HG03457 (cell line): ENCODE data around the gene EFNB2.

ENCODE experiments used
- ATAC-seq: cut with Tn5 transposase; IDR thresholded peaks from one replicate; pipeline ENCODE4 v1.9.1; 2021; ENCODE audit warnings: moderate number of reproducible peaks; ENCODE audit not compliant: unreplicated experiment

The EFNB2 gene

DNA sequence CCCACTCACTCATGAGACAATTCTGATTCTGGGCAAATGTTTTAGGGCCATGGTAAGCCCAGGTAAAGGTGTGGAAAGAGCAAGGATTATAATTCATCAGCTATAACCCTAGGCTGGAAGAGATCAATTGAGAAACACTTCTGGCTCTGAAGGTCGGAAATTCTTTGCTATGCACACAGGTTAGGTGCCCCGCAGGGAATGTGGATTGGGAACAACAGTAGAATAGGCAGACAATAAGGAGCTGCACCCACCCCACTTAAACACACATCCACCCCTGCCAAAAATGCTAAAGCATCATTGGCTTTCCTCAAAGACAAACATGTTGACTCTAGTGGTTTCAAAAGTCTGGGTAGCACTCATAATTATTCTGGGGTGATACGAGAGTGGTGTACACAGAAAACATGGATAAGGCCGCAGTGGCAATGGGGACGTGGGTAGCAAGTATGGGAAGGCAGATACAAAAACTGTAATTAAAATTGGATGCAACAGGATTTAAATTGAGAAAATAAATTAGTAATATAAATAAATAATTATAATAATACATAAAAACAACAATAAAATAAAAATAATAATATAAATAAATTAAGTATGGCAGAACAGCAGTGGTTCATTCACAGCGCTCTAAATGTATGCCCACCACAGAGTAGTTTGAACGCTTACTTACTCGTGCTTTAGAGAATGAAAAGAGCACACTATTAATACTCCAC, 8.6 kb downstream of the EFNB2 start:
- ATAC-seq = no peak

DNA sequence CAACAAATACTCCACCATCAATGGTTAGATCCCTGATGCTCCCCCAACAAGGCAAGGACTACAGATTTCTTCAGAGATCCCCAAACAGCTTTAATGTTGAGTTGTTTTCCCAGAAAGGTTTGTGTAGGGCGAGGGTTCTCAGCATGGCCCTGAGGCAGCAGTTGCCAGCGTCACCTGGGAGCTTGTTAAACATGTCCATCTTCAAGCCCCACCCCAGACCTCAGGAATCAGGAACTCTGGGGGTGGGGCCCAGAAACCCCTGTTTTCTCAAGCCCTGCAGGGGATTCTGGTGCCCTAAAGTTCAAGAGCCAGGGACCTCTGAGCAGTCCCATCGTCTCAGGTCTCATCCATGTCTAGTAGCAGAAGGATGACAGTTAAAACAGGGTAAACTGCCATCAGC, 9.6 kb downstream of the EFNB2 start:
- ATAC-seq = no peak

DNA sequence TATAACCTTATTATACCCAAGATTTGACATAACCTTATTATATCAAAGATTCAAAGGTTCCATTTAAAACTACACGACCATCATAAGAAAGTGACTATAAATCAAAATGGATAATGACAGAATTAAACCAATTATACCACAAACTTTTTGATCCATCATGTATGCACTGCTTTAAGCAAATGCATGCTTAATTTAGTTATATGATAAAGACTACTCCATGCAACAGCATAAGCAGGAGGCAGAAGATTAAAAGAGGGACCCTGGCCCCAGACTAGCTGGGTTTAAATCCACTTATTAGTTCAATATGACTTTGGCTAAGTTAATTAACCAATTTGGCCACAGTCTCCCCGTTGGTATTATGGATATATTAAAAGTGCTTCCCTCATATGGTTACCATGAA, 11.4 kb downstream of the EFNB2 start:
- no peak for ATAC-seq

DNA sequence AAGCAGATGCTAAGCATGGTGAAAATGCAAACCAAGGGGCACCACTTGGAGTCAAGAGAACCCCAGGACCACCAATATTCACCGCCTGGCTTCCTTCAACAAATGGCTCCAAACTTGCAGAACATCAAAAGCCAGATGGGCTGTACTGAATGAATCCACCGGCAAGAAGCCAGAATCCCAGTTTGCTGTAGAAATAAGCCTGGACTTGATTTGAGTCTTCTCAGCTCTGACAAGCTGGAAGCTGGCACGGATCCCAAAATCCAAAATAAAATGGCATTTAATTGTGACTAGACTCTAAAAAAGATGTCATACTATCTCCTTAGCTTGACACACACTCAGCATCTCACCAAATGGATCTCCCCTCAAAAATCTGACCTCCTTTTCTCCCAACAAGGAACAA, 11.9 kb downstream of the EFNB2 start:
- no peak for ATAC-seq

DNA sequence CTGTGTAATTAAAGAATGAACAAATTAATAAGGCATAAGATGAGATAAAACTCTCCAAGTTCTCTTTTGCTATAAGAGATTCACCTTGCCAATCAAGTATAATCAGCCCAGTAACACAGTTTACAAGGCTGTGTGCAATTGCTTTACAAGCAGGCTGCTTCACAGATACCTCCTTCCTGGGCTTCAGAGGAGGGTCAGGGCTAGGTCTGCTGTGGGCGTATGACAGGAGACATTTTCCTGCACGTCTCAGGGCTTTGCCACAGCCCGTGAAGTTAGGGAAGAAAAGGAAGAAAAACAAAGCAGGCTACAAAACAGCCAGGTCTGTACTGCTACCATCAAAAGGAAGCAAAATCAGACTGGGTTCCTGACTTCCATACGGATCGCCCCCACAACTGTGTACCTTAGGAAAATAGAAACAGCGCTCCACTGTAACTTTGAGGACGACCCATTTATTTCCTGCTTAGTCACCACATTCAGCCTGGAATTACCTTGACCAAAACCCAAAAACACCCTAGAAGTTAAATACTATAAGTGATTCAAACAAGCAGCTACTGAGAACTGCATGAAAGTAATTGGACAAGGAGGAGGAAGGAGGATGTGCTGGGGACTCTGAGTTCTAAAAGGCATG, 12.4 kb downstream of the EFNB2 start:
- ATAC-seq = no peak

DNA sequence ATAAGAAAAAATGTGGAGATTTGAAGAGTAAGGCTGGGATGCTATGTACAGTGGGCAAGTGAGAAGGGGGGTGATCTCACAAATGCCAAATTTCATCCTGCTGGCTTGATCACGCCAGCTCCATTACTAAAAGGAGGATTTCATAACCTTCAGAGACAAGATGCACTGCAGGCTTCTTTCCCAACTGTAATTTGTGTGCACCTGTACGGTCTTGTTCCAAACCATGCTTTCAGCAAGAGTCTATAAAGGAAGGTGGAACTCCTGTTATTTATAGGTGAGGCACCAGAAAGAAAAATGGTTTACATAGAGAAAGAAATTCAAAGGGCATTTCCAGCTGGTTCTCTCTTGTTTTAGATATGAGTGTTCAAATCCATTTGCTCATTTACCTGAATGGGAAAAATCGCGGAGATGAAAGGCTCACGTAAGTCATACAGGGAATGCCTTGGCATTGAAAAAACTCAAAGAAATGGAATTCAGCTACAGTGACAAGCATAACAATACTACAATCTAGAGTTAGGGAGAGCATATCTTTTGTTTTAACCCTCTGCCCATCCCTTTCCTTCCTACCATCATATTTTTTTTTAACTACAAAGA, 13.3 kb downstream of the EFNB2 start:
- ATAC-seq = no peak

DNA sequence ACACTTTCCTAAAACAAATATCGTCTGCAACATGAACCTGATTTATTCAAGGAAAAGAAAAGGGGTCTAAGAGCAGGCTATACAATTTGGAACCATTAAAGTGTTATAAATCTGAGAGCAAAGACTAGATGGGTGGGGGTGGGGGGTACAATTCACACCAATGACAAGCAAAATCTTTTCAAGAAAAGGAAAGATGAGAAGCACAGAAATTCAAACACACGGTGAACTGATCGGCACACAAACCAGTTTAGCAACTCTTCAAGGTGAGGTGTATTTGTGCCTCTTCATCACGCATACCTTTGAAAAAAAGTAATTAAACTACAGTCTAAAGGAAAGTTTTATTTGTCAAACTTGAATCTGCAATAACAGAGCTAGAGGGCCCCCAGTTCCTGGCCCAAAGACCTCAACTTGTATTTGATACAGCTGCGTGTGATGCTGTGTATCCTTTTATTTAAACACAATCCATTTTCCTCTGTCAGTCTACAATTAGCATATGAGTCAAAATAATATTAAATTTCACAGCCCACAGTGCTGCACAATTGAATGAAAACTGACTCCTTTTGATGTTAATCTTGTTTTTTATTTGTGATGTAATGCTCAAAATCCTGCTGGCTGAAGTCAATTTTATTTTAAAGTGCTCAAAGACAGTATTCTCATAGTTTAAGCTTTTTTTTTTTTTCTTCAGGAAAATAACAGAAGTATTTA, 14.2 kb downstream of the EFNB2 start:
- no peak for ATAC-seq

DNA sequence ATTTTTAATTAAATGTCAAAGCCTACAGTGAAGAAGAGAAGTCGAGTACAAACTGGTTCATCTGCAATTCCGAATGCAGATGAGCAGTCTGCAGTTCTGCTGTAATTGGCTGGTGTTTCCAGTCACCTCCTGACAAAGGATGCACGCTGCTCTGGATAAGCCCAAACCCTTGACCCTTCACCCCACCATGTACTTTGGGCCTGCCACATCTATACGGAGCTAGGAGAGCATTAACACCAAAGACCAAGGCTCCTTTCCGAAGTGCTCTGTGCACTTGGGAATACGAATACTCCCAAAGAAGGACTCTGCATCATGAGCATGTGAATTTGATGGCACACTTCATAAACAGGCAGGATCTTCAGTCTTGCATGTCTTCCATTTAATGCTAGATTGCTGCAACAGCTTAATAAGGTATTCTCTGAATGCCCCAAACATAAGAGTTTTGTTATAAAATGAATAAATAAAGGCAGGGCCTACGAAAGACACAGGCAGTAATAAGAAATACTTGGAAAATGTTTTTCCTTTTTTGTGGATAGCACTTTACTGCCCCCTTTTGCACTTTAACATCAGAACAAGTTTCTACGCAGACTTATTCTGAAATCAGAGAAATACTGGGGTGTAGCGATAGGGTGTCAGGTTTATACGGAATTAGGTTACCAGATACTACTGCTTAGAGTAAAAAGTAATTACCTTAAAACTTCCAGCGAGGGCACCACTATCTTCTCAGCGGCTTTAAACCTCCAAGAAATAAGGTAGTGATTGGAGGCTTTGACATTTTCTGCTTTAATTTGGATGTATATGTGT, 15.0 kb downstream of the EFNB2 start:
- ATAC-seq = no peak

DNA sequence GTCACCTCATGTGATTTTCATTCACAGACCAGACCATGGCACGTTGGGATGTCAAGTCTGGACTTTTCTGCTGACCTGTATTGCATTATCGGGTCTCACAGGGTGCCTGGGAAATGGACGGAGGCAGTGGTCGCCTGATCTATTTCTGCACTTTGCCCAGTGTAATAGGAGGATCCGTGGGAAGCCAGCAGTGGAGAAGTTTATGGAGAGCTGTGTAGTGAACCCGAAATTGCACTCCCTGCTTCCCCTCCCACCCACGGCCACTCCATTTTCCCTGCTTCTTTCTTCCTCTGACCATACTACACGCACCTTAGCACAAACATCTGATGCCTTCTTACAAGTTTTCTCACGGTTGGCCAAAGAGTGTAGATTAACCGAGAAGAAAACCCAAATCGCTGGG, 16.9 kb downstream of the EFNB2 start:
- ATAC-seq = no peak

DNA sequence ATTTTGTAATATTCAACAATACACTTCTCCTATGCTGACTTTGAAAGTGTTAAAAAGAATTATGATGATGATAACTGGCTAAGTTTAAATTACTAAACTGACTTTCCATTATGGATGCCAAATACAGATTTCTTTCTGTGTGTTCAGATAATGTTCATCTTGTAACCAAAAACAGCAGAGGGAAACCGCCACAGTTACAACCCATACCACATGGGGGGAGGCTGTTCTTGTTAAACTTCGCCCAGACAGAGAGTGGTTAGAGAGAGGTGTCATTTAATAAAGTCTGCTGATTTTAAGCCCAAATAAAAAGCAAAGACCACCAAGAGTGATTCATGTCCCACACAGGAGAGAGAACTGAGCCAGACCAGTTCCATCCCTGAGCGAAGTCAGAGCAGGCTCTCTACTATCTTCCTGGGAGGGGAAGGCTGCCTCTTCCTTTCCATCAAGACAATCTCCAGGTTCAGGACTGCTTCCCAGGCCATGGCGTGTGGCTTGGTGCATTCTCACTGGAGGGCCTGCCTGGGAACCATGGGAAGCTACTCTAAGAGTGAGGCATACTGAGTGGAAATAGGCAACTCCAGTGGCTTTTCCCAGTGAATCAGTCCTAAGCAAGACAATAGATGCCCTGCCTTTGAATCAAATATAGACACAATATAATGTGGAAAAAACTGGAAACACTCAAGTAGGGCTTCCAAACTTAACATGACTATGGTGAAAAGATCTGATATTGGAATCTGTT, 18.2 kb downstream of the EFNB2 start:
- no peak for ATAC-seq

DNA sequence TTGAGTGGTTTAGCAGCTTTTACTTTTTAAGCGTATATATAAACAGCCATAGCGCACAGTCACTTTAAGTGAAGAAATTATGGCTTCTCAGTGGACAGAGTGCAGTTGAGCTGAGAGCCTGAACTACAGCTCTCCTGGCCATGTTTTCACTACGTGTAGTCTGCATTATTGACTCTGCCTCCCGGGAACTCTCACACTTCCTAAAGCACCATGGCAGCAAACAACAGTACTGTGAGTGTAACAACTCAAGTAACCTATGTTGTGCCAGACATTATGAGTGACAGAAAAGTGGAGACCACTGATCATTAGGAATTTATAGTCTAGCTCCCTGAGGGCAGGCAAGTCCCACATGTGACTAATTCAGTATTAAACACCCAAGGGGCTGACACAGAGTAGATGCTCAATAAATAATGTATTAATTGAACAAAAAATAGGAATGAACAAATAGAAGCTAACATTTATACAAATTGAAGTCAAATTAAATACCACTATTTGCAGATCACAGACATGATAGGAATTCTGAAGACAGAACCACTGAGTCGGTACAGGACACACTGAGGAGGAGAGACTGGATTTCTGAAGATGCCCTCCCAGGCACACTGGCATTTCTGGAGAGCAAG, 19.7 kb downstream of the EFNB2 start:
- ATAC-seq = no peak

DNA sequence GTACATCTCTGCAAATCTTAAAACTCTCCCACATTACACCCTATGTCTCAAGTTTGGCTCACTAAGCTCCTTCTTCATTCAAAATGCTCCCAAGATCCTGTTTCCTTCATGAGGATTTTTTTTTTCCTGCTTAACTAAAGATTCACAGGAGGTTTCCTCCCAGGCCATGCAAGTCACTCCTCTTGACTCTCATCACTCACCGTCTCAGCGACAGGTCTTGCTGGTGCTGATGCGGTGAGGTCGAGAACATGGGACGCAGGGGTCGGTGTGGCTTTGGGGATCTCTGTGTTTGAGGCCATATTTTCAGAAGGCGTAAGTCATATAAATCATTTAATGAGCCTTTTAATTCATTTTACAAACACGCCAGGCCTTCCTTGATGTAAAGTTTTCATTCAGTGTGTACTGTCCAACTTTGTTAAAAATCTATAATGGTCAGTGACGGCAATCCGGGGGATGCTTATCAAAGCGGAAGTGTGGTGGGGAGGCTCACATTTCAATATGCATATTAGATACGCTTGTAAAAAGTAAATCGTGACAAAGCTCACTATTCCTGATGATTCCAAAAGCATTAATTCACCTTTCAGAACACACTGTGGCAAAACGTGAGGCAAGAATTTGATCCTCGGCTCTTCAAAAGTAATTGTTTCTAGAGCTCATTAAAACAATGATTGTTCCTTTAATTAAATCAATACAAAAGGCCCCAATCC, 20.4 kb downstream of the EFNB2 start:
- no peak for ATAC-seq

DNA sequence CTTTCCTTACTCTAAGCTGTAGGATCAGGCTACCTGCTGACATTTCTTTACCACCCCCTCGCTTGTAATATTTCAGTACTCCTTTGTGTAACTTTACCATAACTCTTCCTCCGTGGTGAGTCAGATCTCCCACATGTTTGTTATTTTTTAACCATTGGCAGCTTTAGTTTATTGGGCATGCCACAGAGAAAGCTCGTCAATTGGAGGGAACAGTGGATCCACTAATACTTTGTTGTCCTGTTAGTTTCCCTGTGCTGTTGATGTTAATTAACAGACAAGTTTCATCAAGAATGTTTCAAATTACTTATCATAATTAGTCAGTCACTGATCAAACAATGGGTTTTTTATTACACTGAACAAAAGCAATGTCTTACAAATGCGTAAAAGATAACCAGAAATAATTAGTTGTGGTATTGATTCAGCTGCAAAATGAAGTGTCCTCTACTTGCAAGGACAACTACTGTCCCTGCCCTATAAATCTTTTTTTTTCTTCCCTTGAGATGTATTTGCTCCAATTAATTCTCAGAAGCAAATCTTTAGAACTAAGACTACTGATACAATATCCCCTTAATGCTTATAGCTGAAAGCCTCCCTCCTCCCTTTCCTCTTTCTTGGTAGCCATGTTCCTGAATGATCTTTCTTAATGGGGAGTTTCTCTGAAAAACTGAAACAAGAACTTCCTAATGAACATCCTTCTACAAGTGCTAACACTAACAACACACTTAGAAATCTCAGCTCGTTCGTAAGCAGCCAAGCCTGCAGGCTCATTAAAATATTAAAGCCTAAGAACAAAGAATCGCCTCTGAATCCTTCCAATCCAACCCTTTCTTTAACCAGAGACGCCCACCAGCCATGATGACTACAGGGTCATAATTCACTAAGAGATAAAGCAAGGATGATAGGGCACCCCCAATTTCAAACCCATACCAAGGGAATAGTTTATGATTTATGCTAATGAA, 22.2 kb downstream of the EFNB2 start:
- no peak for ATAC-seq

DNA sequence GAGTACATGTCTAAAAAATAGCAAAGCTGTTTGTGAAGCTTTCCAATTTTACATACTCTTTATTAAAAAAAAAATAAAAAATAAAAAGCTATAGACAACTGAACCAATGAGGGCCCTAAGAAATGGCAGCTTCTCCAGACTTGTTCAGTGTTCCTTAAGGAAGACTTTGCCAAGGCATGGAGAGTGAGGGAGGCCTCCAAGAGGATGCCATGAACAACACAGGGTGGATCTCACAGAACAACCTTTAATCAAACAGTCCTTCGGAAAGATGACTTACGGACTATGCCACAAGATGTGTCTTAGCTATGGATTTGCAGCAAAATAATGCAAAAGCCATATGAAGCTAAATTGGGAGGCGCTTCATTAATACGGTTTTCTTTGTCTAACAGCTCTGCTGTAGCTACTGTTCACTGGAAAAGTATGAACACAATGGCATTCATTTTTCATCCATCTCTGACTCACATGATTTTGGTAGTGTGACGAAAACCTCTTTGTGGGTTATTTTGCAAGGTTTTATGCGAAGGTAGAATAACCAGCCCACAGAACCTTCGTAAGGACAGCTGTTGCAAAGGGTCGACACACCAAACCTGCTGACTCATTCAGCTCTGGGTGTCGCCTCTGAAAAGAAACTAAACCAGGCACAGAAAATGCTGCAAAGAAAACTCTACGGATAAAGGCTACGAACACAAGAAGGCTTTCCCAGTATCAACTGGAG, 27.7 kb downstream of the EFNB2 start:
- no peak for ATAC-seq

DNA sequence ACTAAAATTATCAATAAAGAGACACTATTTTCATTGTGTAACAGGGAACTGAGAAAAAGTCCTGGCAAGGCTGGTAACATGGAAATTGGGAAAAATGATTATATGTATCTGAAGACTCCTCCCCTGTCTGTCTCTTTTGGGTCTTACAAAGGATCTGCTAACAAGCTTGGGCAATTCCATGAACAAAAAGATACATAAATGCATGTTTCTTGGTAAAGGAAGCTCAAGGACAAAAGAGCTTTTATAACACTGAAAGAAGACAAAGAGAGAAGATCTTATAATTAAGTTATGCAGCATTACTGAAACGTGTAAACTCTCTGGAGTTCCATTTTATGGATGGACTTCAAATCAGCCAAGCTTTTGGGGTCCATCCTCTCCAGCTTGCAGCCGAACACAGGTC, 29.2 kb downstream of the EFNB2 start:
- no peak for ATAC-seq

DNA sequence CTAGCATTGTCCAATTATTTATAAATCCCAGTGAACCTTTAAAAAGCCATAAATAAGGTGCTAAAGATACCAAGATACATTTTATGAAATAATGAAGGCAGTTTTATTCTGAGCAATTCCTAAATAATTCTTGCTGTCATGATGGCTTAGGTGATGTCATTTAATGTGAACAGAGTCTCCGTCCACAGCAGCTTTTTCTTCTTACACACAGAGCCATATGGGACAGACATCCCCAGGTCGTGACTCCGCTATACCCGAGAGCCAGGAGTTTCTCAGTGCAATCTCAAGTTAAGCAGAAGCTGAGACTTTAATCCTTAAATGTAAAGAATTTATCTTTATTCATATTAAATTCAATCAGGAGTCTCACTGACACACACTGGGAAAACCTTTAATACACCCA, 29.7 kb downstream of the EFNB2 start:
- no peak for ATAC-seq

DNA sequence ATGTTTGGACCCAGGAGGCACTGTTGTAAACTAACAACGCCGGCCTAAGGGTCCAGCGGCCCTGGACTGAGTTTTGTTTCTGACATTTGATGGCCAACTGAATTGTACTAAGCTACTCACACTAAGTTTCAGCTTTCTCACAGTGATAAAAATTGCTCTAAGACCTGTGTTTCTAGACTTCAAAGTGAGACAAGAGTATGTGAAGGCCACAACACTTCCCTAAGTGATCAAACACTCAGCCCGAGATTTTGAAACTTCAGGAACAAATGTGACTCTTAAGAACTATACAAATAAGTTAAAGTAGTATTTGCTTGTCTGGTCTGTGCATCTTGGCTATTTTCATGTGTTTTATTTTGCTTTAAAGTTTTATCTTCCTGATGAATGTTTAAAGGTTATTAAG, 30.2 kb downstream of the EFNB2 start:
- ATAC-seq = no peak
